Skeletal muscle tissue (tissue), 4 donors: ENCODE results near the gene CGNL1. TPM values are rescaled to one million over a fixed set of nuclear protein-coding genes. Genes with fewer than 3 reads are reported as not detected.

Experiments used
- H3K27ac ChIP-seq: one replicate; pipeline ENCODE4 v1.7.0; 2013; ENCODE audit warnings: mild to moderate bottlenecking, low read depth, low read length, inconsistent platforms
- H3K27me3 ChIP-seq, 3 donors: one replicate each; pipeline ENCODE4 v1.7.0; 2013; ENCODE audit warnings: low read length in 3 of 3; ENCODE audit not compliant: control insufficient read depth in 3 of 3, insufficient read depth in 3 of 3
- H3K36me3 ChIP-seq, 3 donors: one replicate each; pipeline ENCODE4 v1.7.0; 2013; ENCODE audit warnings: low read length in 3 of 3; ENCODE audit not compliant: control insufficient read depth in 3 of 3, insufficient read depth in 3 of 3
- H3K4me1 ChIP-seq, 3 donors: one replicate each; pipeline ENCODE4 v1.7.0; 2013; ENCODE audit warnings: low read length in 3 of 3, mild to moderate bottlenecking in 3 of 3; ENCODE audit not compliant: control insufficient read depth in 3 of 3, insufficient read depth in 3 of 3
- H3K4me3 ChIP-seq, 3 donors: one replicate each; pipeline ENCODE4 v1.7.0; 2013; ENCODE audit warnings: low read length in 3 of 3
- H3K9ac ChIP-seq, 3 donors: one replicate each; pipeline ENCODE4 v1.7.0; 2013; ENCODE audit warnings: low read length in 3 of 3, mild to moderate bottlenecking in 3 of 3, moderate library complexity in 2 of 3, low read depth in 1 of 3
- H3K9me3 ChIP-seq, 3 donors: one replicate each; pipeline ENCODE4 v1.7.0; 2013; ENCODE audit warnings: low read length in 3 of 3; ENCODE audit not compliant: control insufficient read depth in 3 of 3
- total RNA-seq: library from RNA; depleted of rRNA; stranded (reverse); fragments of >200 nt; gene quantifications from one replicate; pipeline ENCODE4 v1.2.3, GENCODE V29; 2014
- donor health status: Osteomylitis.

The CGNL1 gene
- total RNA-seq, 1 donor from 2014 or later: 11.5 TPM

GRCh38 chr15:57589281-57589680 lies 213.0 kb downstream of the CGNL1 start:
- no peak overlapping the region for H3K9ac ChIP-seq
- H3K9me3 ChIP-seq: no peaks in the 10 kb centered on the region
- no peak overlapping the region for H3K4me3 ChIP-seq
- peak overlapping the region; percentile 42 for H3K27ac ChIP-seq
- H3K27me3 ChIP-seq: peaks cover 0 to 5% (median 0%) of the 10 kb centered on the region in 3 donors
- H3K36me3 ChIP-seq: no peaks in the 10 kb centered on the region
- H3K4me1 ChIP-seq: peaks cover 6 to 17% (median 14%) of the 10 kb centered on the region in 3 donors

- H3K9ac ChIP-seq: no peak overlapping the region
- H3K27ac ChIP-seq: peak overlapping the region; percentile 42
- H3K36me3 ChIP-seq: no peaks in the 10 kb centered on the region
- no peaks in the 10 kb centered on the region for H3K9me3 ChIP-seq
- peaks cover 0 to 5% (median 0%) of the 10 kb centered on the region in 3 donors for H3K27me3 ChIP-seq
- no peak overlapping the region for H3K4me3 ChIP-seq
- peaks cover 8 to 21% (median 14%) of the 10 kb centered on the region in 3 donors for H3K4me1 ChIP-seq
Measured at GRCh38 chr15:57589754-57590153, 213.4 kb downstream of the CGNL1 start.

GRCh38 chr15:57591237-57591821 lies 215.0 kb downstream of the CGNL1 start:
- no peak overlapping the region for H3K27ac ChIP-seq
- no peaks in the 10 kb centered on the region for H3K36me3 ChIP-seq
- H3K4me1 ChIP-seq: peaks cover 19 to 36% (median 25%) of the 10 kb centered on the region in 3 donors
- H3K4me3 ChIP-seq: peak overlapping the region; percentile 57 to 71 (median 69)
- no peaks in the 10 kb centered on the region for H3K9me3 ChIP-seq
- peak overlapping the region in 1 of 3 donors; percentile 55 for H3K9ac ChIP-seq
- peaks cover 0 to 5% (median 0%) of the 10 kb centered on the region in 3 donors for H3K27me3 ChIP-seq

DNA sequence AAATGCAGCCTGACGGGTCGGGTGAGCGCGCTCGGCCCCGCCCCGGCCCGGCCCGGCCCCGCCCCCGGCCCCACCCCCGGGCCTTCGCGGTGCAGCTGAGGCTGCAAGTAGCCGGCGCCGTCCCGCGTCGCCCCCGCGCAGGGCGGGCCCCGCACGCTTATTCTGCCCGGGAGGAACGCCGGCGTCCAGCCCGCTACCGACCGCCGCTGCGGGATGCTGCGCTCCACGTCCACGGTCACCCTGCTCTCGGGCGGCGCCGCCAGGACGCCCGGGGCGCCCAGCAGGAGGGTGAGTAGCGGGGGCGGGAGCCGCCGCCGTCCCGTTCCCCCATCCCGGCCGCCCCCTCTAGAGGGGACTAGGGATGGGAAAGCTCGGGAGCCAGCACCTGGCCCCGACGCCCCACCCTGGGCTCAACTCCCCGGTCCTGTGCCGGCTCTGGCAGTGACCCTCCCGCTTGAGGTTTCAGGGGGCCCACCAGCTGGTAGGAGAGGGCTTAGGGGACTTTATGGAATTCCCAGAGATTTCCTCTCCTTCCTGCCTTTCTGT lies 215.6 kb downstream of the CGNL1 start, which contains the start of gene MYZAP:
Gene MYZAP (plus strand): TSS at position 83 of the 546 bp plus-strand sequence. CDS start 131 bp downstream, at position 214.
- H3K27ac ChIP-seq: no peak within 1 kb of the TSS
- no peaks in the 10 kb centered on the region for H3K9me3 ChIP-seq
- H3K27me3 ChIP-seq: peaks cover 0 to 5% (median 0%) of the 10 kb centered on the region in 3 donors
- peaks cover 20 to 42% (median 25%) of the 10 kb centered on the region in 3 donors for H3K4me1 ChIP-seq
- no peaks in the 10 kb centered on the region for H3K36me3 ChIP-seq
- H3K4me3 ChIP-seq: peak within 1 kb of the TSS; percentile 57 to 71 (median 69)
- H3K9ac ChIP-seq: peak within 1 kb of the TSS in 2 of 3 donors; percentile 50 to 58

- Histone ChIP-seq H3K9ac (peak overlapping the region in 1 of 3 donors; percentile 50), H3K4me3 (peak overlapping the region; percentile 34 to 69 (median 64)), H3K27me3 (peaks cover 0 to 5% (median 0%) of the 10 kb centered on the region in 3 donors), H3K36me3 (no peaks in the 10 kb centered on the region), H3K27ac (no peak overlapping the region), H3K4me1 (peaks cover 20 to 47% (median 25%) of the 10 kb centered on the region in 3 donors), H3K9me3 (no peaks in the 10 kb centered on the region)
Measured at GRCh38 chr15:57592426-57592825, 216.1 kb downstream of the CGNL1 start.

GRCh38 chr15:57592836-57593420 lies 216.6 kb downstream of the CGNL1 start:
- Histone ChIP-seq H3K36me3 (no peaks in the 10 kb centered on the region), H3K4me3 (no peak overlapping the region), H3K9me3 (no peaks in the 10 kb centered on the region), H3K4me1 (peaks cover 20 to 52% (median 25%) of the 10 kb centered on the region in 3 donors), H3K27ac (no peak overlapping the region), H3K9ac (no peak overlapping the region), H3K27me3 (peaks cover 0 to 5% (median 0%) of the 10 kb centered on the region in 3 donors)

DNA sequence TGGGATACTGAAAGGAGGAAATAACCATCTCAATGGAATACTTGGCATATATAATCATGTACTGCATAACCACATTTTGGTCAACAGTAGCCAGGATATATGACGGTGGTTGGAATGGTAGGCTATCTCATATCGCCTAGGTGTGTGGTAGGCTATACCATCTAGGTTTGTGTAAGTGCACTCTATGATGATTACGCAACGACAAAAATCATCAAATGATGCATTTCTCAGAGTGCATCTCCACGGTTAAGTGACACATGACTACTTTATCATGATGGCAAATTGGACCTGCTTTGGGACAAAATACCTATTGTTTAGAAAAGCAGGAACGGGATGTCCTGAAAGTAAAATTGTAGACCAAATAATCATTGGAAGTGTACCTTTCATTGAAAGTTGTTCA lies 218.2 kb downstream of the CGNL1 start:
- H3K4me1 ChIP-seq: peaks cover 22 to 61% (median 24%) of the 10 kb centered on the region in 3 donors
- peak overlapping the region; percentile 72 for H3K27ac ChIP-seq
- no peak overlapping the region for H3K4me3 ChIP-seq

DNA sequence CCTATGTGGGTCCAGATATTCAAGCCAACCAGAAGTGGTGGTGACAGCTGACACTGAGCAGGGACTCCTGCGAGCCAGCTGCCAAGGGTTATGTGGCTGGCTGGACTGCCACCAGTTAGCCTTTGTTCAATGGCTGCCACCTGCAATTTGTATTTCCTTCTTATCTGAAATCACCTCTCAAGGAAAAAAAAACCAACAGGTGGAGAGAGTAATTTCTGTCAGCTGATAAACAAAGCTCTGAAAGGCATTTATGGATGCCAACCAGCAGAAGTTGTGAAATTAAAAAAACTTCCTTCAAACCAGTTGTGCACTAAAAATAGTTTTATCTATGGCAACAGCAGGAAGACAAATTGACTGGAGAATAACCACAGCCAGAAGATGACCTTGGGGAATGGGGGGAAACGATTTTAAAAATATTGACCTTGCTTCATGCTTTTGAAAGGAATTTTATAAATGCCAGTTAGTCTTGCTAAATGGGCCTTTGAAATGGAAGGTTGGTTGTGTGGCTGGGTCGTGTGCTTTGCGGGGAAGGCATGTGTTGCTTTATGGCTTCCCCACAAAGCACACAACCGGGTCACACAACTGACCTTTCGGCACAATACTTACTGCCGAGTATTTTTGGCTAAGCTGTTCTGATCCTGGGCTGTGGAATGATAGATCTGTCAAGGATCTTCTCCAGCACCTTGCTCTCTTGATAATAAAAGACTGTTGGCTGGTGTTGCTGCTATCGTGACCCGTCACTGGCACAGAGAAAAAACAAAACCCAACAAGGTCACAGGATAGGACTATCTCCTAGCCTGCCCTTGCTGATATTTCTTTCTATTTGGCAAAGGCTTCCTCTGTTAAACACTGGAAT lies 218.9 kb downstream of the CGNL1 start:
- Histone ChIP-seq H3K4me3 (no peak overlapping the region), H3K36me3 (no peaks in the 10 kb centered on the region), H3K27ac (peak overlapping the region; percentile 72), H3K9me3 (no peaks in the 10 kb centered on the region), H3K4me1 (peaks cover 19 to 59% (median 22%) of the 10 kb centered on the region in 3 donors), H3K27me3 (peaks cover 0 to 5% (median 0%) of the 10 kb centered on the region in 3 donors), H3K9ac (no peak overlapping the region)

More for the DNA sequence above, 218.2 kb downstream of the CGNL1 start:
- Histone ChIP-seq H3K27me3 (peaks cover 0 to 5% (median 0%) of the 10 kb centered on the region in 3 donors), H3K9ac (no peak overlapping the region), H3K9me3 (no peaks in the 10 kb centered on the region), H3K36me3 (no peaks in the 10 kb centered on the region)

DNA sequence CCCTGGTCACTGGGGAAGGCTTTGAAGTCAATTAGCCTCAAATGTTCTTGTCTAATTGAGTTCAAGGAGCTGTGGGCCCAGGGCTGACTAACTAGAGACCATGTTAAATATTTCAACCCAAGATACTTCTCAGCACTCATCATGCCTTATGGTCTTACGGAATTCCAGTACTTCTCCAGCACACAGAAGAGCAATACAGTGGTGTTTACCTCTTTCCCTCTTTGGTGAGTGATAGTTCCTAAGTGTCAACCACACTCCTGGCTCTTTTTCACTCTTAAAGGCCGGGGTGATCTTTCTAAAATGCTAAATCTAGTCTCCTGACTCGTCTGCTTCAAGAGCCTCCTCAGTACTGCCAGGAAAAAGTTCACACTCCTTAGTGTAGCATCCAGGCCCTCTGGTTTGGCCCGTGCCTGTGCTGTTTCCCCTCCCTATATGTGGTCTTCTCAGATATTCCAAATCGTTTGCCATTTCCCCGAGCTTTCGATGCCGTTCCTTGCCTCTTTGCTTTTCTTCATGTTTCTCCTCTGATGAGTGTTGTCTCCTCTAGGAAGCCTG lies 220.1 kb downstream of the CGNL1 start:
- Histone ChIP-seq H3K36me3 (no peaks in the 10 kb centered on the region), H3K4me1 (peaks cover 15 to 52% (median 18%) of the 10 kb centered on the region in 3 donors), H3K9ac (no peak overlapping the region), H3K9me3 (no peaks in the 10 kb centered on the region), H3K4me3 (no peak overlapping the region), H3K27me3 (no peaks in the 10 kb centered on the region), H3K27ac (peak overlapping the region; percentile 72)
